Stomach (tissue), 4 donors: ENCODE data around the gene PEX10.

Experiments
- CTCF ChIP-seq, 7 experiments: fragments of 450-650 bp in 4 of 7; fragments of 200-600 bp in 3 of 7; sonication (generic) in 3 of 7; IDR thresholded peaks; one replicate each; pipeline ENCODE4 v1.5.1; 2016 to 2019; ENCODE audit warnings: antibody characterized with exemption in 7 of 7, control low read depth in 2 of 7, mild to moderate bottlenecking in 1 of 7
- POLR2AphosphoS5 ChIP-seq, 3 donors: sonication (generic); formaldehyde crosslinking; IDR thresholded peaks; one replicate each; pipeline ENCODE4 v1.6.1; 2016; ENCODE audit warnings: antibody characterized with exemption in 3 of 3

GRCh38 chr1:2427051-2427450, 14.7 kb upstream of the PEX10 start:
- TF ChIP-seq CTCF (IDR thresholded peaks at IDR 0.05) (no peak), POLR2AphosphoS5 (IDR thresholded peaks at IDR 0.05) (no peak)
